ENCODE measurements around the gene CDH19. TPM values are rescaled to one million over a fixed set of nuclear protein-coding genes. Genes with fewer than 3 reads are reported as not detected.

Gene CDH19
- total RNA-seq, 4 donors from 2014 or later: 0.85 to 3.8 (median 1.9) TPM

DNA sequence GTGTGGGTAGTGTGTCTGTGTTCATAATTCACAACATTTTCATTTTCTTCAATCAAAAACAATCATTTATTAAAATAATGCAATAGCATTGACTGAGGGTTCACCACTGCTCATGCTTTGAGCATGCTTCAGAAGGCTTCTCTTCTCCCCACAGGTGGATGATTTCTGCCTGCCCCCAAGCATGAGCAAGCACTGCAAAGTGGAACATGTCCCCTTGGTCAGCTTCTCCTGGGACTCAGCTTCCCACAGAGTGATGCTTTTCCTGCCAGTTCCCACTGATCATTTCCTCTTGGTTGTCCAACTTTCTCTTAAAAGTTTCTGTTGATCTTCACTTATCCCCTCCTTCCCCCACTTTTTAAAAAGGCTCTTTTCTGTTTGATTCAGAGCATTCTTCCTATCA lies 31.5 kb upstream of the CDH19 start:
- no peak for TF ChIP-seq CTCF (IDR thresholded peaks at IDR 0.05; ENCODE audit: low read depth)

GRCh38 chr18:66632756-66633155 lies 28.9 kb upstream of the CDH19 start:
- TF ChIP-seq CTCF (IDR thresholded peaks at IDR 0.05; ENCODE audit: low read depth): no peak

GRCh38 chr18:66630831-66631230 lies 26.9 kb upstream of the CDH19 start:
- TF ChIP-seq CTCF (IDR thresholded peaks at IDR 0.05; ENCODE audit: low read depth): no peak

GRCh38 chr18:66623821-66624220 lies 19.9 kb upstream of the CDH19 start:
- TF ChIP-seq CTCF (IDR thresholded peaks at IDR 0.05; ENCODE audit: low read depth): no peak

- no peak for TF ChIP-seq CTCF (IDR thresholded peaks at IDR 0.05; ENCODE audit: low read depth)
Observed at GRCh38 chr18:66621816-66622576, 18.1 kb upstream of the CDH19 start.

DNA sequence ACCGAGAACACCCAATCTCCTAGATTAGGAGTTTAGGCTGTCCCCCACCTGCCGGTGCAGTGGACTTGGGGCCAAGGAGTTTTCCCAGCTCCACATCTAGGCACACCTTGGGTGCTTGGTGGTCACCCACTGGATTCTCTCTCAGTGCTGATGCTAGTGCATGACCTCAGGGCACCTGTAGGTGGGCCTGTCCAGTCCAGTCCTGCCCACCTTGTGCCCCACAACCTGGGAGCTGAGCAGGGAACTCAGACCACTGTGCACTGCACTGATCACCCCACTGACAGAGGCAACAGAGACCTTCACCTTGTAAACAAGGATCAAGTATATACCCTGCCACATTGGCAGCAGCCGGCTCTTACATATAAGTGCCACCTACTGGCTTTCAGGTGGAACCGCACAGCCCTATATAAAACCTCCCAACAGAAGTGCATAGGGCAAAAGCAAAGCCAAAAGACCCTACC lies 12.7 kb upstream of the CDH19 start:
- no peak for TF ChIP-seq CTCF (IDR thresholded peaks at IDR 0.05; ENCODE audit: low read depth)

DNA sequence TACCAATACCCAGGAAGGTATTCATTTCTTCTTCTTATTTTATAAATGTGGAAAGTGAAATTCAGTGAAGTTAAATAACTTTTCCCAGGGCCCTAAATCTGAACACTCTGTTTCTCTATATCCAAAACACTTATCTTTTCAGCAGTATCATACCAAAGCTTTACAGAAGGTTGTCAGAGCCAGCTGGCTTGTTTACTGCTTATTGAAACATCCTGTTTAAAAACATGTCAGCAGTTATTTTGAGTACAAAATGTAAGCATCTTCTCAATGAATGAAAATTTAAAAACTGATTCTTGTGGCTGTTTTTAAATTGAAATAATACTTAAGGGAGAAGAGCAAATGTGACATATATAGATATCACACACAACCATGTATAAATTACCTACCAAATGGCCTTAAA lies 11.3 kb upstream of the CDH19 start:
- TF ChIP-seq CTCF (IDR thresholded peaks at IDR 0.05; ENCODE audit: low read depth): no peak

Measured in subcutaneous adipose tissue (tissue), 4 donors.